ENCODE measurements around the gene YRDC.

The YRDC gene

GRCh38 chr1:37831809-37832208 lies 23.8 kb upstream of the YRDC start:
- Histone ChIP-seq H3K79me2 (ENCODE audit: insufficient read depth, low read length) (no peaks in the 10 kb centered on the region), H3K9me3 (ENCODE audit: insufficient read depth, low read depth, low read length) (no peaks in the 10 kb centered on the region), H3K27me3 (ENCODE audit: insufficient read depth, low read length, poor library complexity, severe bottlenecking) (no peaks in the 10 kb centered on the region), H2AFZ (ENCODE audit: low read length) (no peak overlapping the region), H3K4me1 (ENCODE audit: insufficient read depth, low read length, poor library complexity, severe bottlenecking) (no peaks in the 10 kb centered on the region), H3K4me2 (ENCODE audit: low read depth, low read length, poor library complexity, severe bottlenecking) (no peak overlapping the region), H3K4me3 (ENCODE audit: low read length, poor library complexity, severe bottlenecking) (no peak overlapping the region), H3K9ac (ENCODE audit: low read depth, low read length, poor library complexity, severe bottlenecking) (no peak overlapping the region), H3K9me2 (replicated peaks; ENCODE audit: low read depth, low read length) (no peaks in the 10 kb centered on the region), H4K20me1 (ENCODE audit: insufficient read depth, low read length, poor library complexity, severe bottlenecking) (no peaks in the 10 kb centered on the region), H3F3A (ENCODE audit: low read depth) (no peaks in the 10 kb centered on the region), H3K36me3 (ENCODE audit: insufficient read depth, low read length) (peaks cover 70% of the 10 kb centered on the region; the same call in 1 of the 2 replicates)
- no peak for TF ChIP-seq EZH2phosphoT487 (IDR thresholded peaks at IDR 0.05; ENCODE audit: borderline replicate concordance)
- TF ChIP-seq CTCF (conservative IDR thresholded peaks at IDR 0.05; ENCODE audit: low read length), result no peak

GRCh38 chr1:37831109-37831508 lies 23.1 kb upstream of the YRDC start:
- Histone ChIP-seq H3K9me3 (ENCODE audit: insufficient read depth, low read depth, low read length) (no peaks in the 10 kb centered on the region), H3K36me3 (ENCODE audit: insufficient read depth, low read length) (peaks cover 71% of the 10 kb centered on the region; the same call in 1 of the 2 replicates), H3K9me2 (replicated peaks; ENCODE audit: low read depth, low read length) (no peaks in the 10 kb centered on the region), H3K4me2 (ENCODE audit: low read depth, low read length, poor library complexity, severe bottlenecking) (no peak overlapping the region), H3K79me2 (ENCODE audit: insufficient read depth, low read length) (no peaks in the 10 kb centered on the region), H3K27me3 (ENCODE audit: insufficient read depth, low read length, poor library complexity, severe bottlenecking) (no peaks in the 10 kb centered on the region), H2AFZ (ENCODE audit: low read length) (no peak overlapping the region), H3K9ac (ENCODE audit: low read depth, low read length, poor library complexity, severe bottlenecking) (no peak overlapping the region), H3K4me3 (ENCODE audit: low read length, poor library complexity, severe bottlenecking) (no peak overlapping the region), H3K4me1 (ENCODE audit: insufficient read depth, low read length, poor library complexity, severe bottlenecking) (no peaks in the 10 kb centered on the region), H4K20me1 (ENCODE audit: insufficient read depth, low read length, poor library complexity, severe bottlenecking) (no peaks in the 10 kb centered on the region), H3F3A (ENCODE audit: low read depth) (no peaks in the 10 kb centered on the region)
- TF ChIP-seq EZH2phosphoT487 (IDR thresholded peaks at IDR 0.05; ENCODE audit: borderline replicate concordance), result no peak
- TF ChIP-seq CTCF (conservative IDR thresholded peaks at IDR 0.05; ENCODE audit: low read length), result no peak

GRCh38 chr1:37828410-37829074 lies 20.5 kb upstream of the YRDC start:
- Histone ChIP-seq H3K27me3 (ENCODE audit: insufficient read depth, low read length, poor library complexity, severe bottlenecking) (no peaks in the 10 kb centered on the region), H3K4me3 (ENCODE audit: low read length, poor library complexity, severe bottlenecking) (no peak overlapping the region), H3K79me2 (ENCODE audit: insufficient read depth, low read length) (no peaks in the 10 kb centered on the region), H3K9ac (ENCODE audit: low read depth, low read length, poor library complexity, severe bottlenecking) (no peak overlapping the region), H3K9me2 (replicated peaks; ENCODE audit: low read depth, low read length) (no peaks in the 10 kb centered on the region), H3F3A (ENCODE audit: low read depth) (no peaks in the 10 kb centered on the region), H2AFZ (ENCODE audit: low read length) (no peak overlapping the region), H3K9me3 (ENCODE audit: insufficient read depth, low read depth, low read length) (no peaks in the 10 kb centered on the region), H3K4me1 (ENCODE audit: insufficient read depth, low read length, poor library complexity, severe bottlenecking) (no peaks in the 10 kb centered on the region), H3K4me2 (ENCODE audit: low read depth, low read length, poor library complexity, severe bottlenecking) (no peak overlapping the region), H4K20me1 (ENCODE audit: insufficient read depth, low read length, poor library complexity, severe bottlenecking) (no peaks in the 10 kb centered on the region), H3K36me3 (ENCODE audit: insufficient read depth, low read length) (peaks cover 54% of the 10 kb centered on the region; the same call in 1 of the 2 replicates)
- no peak for TF ChIP-seq EZH2phosphoT487 (IDR thresholded peaks at IDR 0.05; ENCODE audit: borderline replicate concordance)
- TF ChIP-seq CTCF (conservative IDR thresholded peaks at IDR 0.05; ENCODE audit: low read length), result no peak

Data from Loucy (cell line).